Measurements from ENCODE around the gene CLK3. TPM values are rescaled to one million over a fixed set of nuclear protein-coding genes. Genes with fewer than 3 reads are reported as not detected.

Gene CLK3
- total and polyA plus RNA-seq, 10 of the 15 experiments (the other 5 are each of a cell fraction or from before 2014, with no cell fraction given) = 3.3 to 169 (median 66.2) TPM

DNA sequence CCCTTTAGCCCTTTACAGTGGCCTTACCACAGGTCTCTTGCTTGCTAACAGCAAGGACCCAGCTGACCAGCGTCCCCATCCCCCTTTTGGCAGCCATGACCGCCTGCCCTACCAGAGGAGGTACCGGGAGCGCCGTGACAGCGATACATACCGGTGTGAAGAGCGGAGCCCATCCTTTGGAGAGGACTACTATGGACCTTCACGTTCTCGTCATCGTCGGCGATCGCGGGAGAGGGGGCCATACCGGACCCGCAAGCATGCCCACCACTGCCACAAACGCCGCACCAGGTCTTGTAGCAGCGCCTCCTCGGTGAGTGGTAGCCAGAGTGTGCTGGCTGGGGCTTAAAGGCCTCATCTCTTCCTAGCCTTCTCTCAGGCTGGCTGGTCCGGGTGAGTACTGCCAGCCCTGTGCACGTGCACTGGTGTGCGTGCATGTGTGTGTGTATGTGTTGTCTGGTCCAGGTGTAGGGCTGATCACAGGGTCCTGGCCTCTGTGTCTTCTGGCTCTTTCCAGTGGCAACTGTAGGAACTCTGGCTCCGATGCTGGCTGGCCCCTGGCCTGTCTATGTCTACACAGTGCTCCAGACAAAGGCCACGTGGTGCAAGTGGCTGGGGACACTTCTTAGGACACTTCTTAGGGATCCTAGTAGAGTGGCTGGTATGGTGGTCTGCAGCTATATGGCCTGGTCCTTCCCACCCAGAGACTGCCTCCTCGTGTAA lies 4.4 kb downstream of the CLK3 start:
- WGBS (ENCODE audit: insufficient coverage, insufficient replicate concordance, low lambda C conversion rate, missing lambda C conversion rate) = 98% methylated on average over 27 of the region's 27 CpGs
- H3K27ac ChIP-seq (ENCODE audit: control insufficient read depth, insufficient read depth) = no peak overlapping the region
- H3K36me3 ChIP-seq (ENCODE audit: control insufficient read depth in 2 of 2, insufficient read depth in 2 of 2, low read length in 1 of 2) = peaks cover 52 to 55% of the 10 kb centered on the region in 2 experiments
- in situ Hi-C loops (cut with MboI) (loop anchor here (5.0 kb wide), 1 partner anchor 243 kb away; no protein-coding TSS in a partner anchor), intact Hi-C loops (cut with micrococcal nuclease; ENCODE audit: unreplicated experiment) (loop anchor here (2.0 to 5.0 kb wide), 3 partner anchors 73 to 245 kb away; partner anchors contain the start of gene SEMA7A)
- no peaks in the 10 kb centered on the region for H3K9me3 ChIP-seq (replicated peaks; ENCODE audit: control insufficient read depth, insufficient read depth, low read length)
- RAD21 ChIA-PET (ENCODE audit: unreplicated experiment) = interaction anchor here (1.2 to 1.6 kb wide), 2 partner anchors 12 to 150 kb away, joined by 5 read pairs; no protein-coding TSS in a partner anchor
- no peak for DNase-seq (ENCODE audit: low read depth, low spot score)
- peaks cover 31% of the 10 kb centered on the region for H4K20me1 ChIP-seq (ENCODE audit: control insufficient read depth, insufficient read depth)
- no peak for FAIRE-seq
- SMC1A ChIA-PET (ENCODE audit: uncharacterized antibody, unreplicated experiment) = no interaction called here
- CTCF ChIA-PET = interaction anchor here (0.6 to 18.5 kb wide), 9 partner anchors 16 to 247 kb away, joined by 3 to 206 read pairs (median 4); no protein-coding TSS in a partner anchor
- H3K4me1 ChIP-seq (ENCODE audit: control insufficient read depth, insufficient read depth, low read length) = peaks cover 13% of the 10 kb centered on the region
- H3K27me3 ChIP-seq (replicated peaks in 1 of 2; ENCODE audit: control insufficient read depth in 2 of 2, insufficient read depth in 2 of 2, low read length in 1 of 2) = no peaks in the 10 kb centered on the region
- TF ChIP-seq POLR2AphosphoS2 (IDR thresholded peaks at IDR 0.05; ENCODE audit: low read depth, low read length) (0 out of 2 replicates have a peak, but pooled peaks have one; percentile 26), RAD21 (IDR thresholded peaks at IDR 0.05; ENCODE audit: insufficient read depth, low read depth, low read length) (no peak), SREBF1 (IDR thresholded peaks at IDR 0.05; ENCODE audit: low read length) (no peak)
- H3K4me3 ChIP-seq = no peak overlapping the region
- H3K9ac ChIP-seq (ENCODE audit: control insufficient read depth, insufficient read depth, low read length) = peak overlapping the region; percentile 16; the same call in 1 of the 2 replicates
- no peak overlapping the region; the same call in 1 of the 2 replicates for H3K4me2 ChIP-seq (ENCODE audit: control insufficient read depth, insufficient read depth)
- BruUV-seq (replicated peaks) = no TSS peak
- ATAC-seq = no peak
- H3K79me2 ChIP-seq (ENCODE audit: control insufficient read depth, insufficient read depth, low read length) = peaks cover 71% of the 10 kb centered on the region
- POLR2A ChIA-PET = no interaction called here
- no peak overlapping the region for H2AFZ ChIP-seq (ENCODE audit: control insufficient read depth, low read depth, low read length)
